Measurements from ENCODE around the gene EXOC6B.

EXOC6B gene

DNA sequence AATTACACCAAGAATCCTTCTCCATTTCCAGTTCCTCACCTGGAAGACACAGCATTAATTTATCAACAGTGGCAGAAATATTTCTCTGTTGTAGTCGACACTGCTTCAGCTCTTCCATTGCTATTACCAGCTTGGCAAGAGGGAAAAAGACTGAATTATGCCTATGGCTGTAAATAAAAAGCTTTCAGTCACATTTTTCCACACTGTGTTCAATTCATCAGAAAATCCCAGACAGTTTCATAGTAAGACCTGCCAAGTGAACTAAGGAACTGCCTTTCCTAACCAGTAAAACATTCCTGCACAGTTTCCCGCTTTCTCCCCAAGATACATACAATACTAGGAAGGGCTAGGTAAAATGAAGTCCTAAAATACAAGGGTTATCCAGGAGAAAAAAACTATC is 94.7 kb downstream of the EXOC6B start:
- no peak for DNase-seq (ENCODE audit: insufficient read length, low spot score)
- TF ChIP-seq POLR2A (IDR thresholded peaks at IDR 0.05; ENCODE audit: low read depth, low read length) (no peak), POU2F2 (IDR thresholded peaks at IDR 0.05; ENCODE audit: low read depth, low read length) (no peak), SPI1 (IDR thresholded peaks at IDR 0.05; ENCODE audit: low read depth, low read length) (no peak), POLR2AphosphoS5 (IDR thresholded peaks at IDR 0.05; ENCODE audit: low read depth, low read length) (no peak), PAX5 (IDR thresholded peaks at IDR 0.05; ENCODE audit: insufficient read depth, low read length, severe bottlenecking) (no peak), TAF1 (IDR thresholded peaks at IDR 0.05; ENCODE audit: low read depth, low read length) (no peak)
- FAIRE-seq: no peak

- TF ChIP-seq POU2F2 (IDR thresholded peaks at IDR 0.05; ENCODE audit: low read depth, low read length): no peak
- no peak for TF ChIP-seq TAF1 (IDR thresholded peaks at IDR 0.05; ENCODE audit: low read depth, low read length)
- no peak for TF ChIP-seq SPI1 (IDR thresholded peaks at IDR 0.05; ENCODE audit: low read depth, low read length)
- TF ChIP-seq POLR2AphosphoS5 (IDR thresholded peaks at IDR 0.05; ENCODE audit: low read depth, low read length): no peak
- no peak for TF ChIP-seq POLR2A (IDR thresholded peaks at IDR 0.05; ENCODE audit: low read depth, low read length)
- FAIRE-seq (no peak), DNase-seq (ENCODE audit: insufficient read length, low spot score) (no peak)
Observed at GRCh38 chr2:72727356-72727755, 98.5 kb downstream of the EXOC6B start.

DNA sequence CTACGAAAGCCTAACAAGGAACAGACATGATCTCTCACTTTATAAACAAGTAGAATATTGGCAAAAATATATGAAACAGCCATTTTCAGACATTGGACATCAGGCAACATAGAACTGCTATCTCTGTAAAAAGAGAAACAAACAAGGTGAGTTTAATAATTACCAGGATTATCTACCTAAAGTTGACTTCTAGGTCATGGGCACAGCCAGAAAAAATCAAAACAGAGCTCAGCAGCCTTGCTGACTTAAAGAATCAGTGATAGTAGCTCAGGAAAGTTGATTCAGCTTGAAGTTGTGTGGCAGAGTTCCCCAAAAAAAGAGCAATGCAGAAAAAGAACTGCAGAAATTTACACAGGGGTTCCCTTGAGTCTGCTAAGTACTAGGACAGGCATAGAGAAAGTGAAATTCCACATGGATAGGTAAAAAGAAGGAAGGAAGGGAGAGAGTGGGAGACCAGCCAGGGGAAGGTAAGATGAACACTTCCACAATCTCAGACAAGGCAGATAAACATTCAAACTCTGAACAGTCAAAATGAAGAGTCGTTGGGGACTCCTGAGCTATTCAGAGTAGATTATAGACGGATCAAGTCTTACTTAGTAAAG is 102.0 kb downstream of the EXOC6B start:
- no peak for TF ChIP-seq PAX5 (IDR thresholded peaks at IDR 0.05; ENCODE audit: insufficient read depth, low read length, severe bottlenecking)
- TF ChIP-seq POLR2AphosphoS5 (IDR thresholded peaks at IDR 0.05; ENCODE audit: low read depth, low read length): no peak
- no peak for TF ChIP-seq SPI1 (IDR thresholded peaks at IDR 0.05; ENCODE audit: low read depth, low read length)
- TF ChIP-seq POLR2A (IDR thresholded peaks at IDR 0.05; ENCODE audit: low read depth, low read length): no peak
- no peak for TF ChIP-seq TAF1 (IDR thresholded peaks at IDR 0.05; ENCODE audit: low read depth, low read length)
- TF ChIP-seq POU2F2 (IDR thresholded peaks at IDR 0.05; ENCODE audit: low read depth, low read length): no peak
- FAIRE-seq: no peak
- DNase-seq (ENCODE audit: insufficient read length, low spot score): no peak

DNA sequence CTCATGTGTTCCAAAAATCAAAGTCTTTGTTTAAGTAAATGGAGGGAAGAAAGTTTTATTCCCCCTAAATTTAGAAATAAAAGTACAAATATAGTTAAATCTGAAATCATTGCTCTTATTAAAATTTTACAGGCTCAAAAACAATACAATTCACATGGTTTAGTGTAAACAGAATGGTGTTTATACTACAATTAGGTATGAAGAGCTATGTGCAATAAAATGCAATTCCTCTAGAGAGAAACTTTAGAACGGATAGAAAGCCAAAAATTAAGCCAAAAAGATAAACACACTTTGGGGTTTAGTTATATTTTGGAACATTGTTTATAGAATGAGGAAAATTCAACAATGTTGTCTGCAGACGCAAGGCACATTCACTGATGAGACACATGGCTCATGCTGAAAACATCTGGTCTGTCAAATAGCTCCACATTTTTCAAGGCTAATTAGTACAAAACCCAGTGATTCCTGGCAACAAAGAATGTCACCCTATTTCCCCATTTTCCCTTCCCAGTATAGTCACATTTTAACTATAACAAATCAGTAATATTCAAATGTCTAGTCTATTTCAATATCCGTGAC is 103.3 kb downstream of the EXOC6B start:
- FAIRE-seq: no peak
- TF ChIP-seq POLR2A (IDR thresholded peaks at IDR 0.05; ENCODE audit: low read depth, low read length) (no peak), PAX5 (IDR thresholded peaks at IDR 0.05; ENCODE audit: insufficient read depth, low read length, severe bottlenecking) (no peak), TAF1 (IDR thresholded peaks at IDR 0.05; ENCODE audit: low read depth, low read length) (no peak), POLR2AphosphoS5 (IDR thresholded peaks at IDR 0.05; ENCODE audit: low read depth, low read length) (no peak), SPI1 (IDR thresholded peaks at IDR 0.05; ENCODE audit: low read depth, low read length) (no peak), POU2F2 (IDR thresholded peaks at IDR 0.05; ENCODE audit: low read depth, low read length) (no peak)

DNA sequence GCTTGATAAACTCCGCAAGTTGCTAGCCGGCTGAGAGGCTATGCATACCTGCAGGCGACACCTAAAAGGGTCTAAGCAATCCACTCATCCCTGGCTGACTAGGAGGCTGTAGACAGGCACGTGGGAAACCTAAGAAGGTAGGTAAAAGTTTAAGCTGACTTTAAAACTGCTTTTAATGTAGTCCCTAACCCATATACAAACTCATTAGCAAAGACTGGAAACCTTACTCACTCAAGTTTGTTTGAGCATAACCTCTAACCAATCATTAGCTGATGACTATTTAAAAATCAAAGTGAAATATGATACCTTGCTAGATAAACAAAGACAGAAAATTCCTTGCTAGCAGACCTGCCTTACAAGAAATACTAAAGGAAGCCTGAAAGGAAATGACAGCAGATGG is 106.4 kb downstream of the EXOC6B start:
- FAIRE-seq (no peak), DNase-seq (ENCODE audit: insufficient read length, low spot score) (no peak)
- TF ChIP-seq POLR2AphosphoS5 (IDR thresholded peaks at IDR 0.05; ENCODE audit: low read depth, low read length) (no peak), POU2F2 (IDR thresholded peaks at IDR 0.05; ENCODE audit: low read depth, low read length) (no peak), PAX5 (IDR thresholded peaks at IDR 0.05; ENCODE audit: insufficient read depth, low read length, severe bottlenecking) (no peak), SPI1 (IDR thresholded peaks at IDR 0.05; ENCODE audit: low read depth, low read length) (no peak), POLR2A (IDR thresholded peaks at IDR 0.05; ENCODE audit: low read depth, low read length) (no peak), TAF1 (IDR thresholded peaks at IDR 0.05; ENCODE audit: low read depth, low read length) (no peak)

More for the DNA sequence above, 103.3 kb downstream of the EXOC6B start:
- DNase-seq (ENCODE audit: insufficient read length, low spot score): no peak

- TF ChIP-seq TAF1 (IDR thresholded peaks at IDR 0.05; ENCODE audit: low read depth, low read length) (no peak), POLR2AphosphoS5 (IDR thresholded peaks at IDR 0.05; ENCODE audit: low read depth, low read length) (no peak), PAX5 (IDR thresholded peaks at IDR 0.05; ENCODE audit: insufficient read depth, low read length, severe bottlenecking) (no peak), POLR2A (IDR thresholded peaks at IDR 0.05; ENCODE audit: low read depth, low read length) (no peak), POU2F2 (IDR thresholded peaks at IDR 0.05; ENCODE audit: low read depth, low read length) (no peak), SPI1 (IDR thresholded peaks at IDR 0.05; ENCODE audit: low read depth, low read length) (no peak)
- DNase-seq (ENCODE audit: insufficient read length, low spot score): no peak
- no peak for FAIRE-seq
Observed at GRCh38 chr2:72718876-72719275, 107.0 kb downstream of the EXOC6B start.

- FAIRE-seq: no peak
- TF ChIP-seq SPI1 (IDR thresholded peaks at IDR 0.05; ENCODE audit: low read depth, low read length) (no peak), TAF1 (IDR thresholded peaks at IDR 0.05; ENCODE audit: low read depth, low read length) (no peak), POLR2AphosphoS5 (IDR thresholded peaks at IDR 0.05; ENCODE audit: low read depth, low read length) (no peak)
- DNase-seq (ENCODE audit: insufficient read length, low spot score): no peak
Observed at GRCh38 chr2:72716601-72717000, 109.2 kb downstream of the EXOC6B start.

- FAIRE-seq (no peak), DNase-seq (ENCODE audit: insufficient read length, low spot score) (no peak)
- TF ChIP-seq POLR2AphosphoS5 (IDR thresholded peaks at IDR 0.05; ENCODE audit: low read depth, low read length) (no peak), POLR2A (IDR thresholded peaks at IDR 0.05; ENCODE audit: low read depth, low read length) (no peak)
Observed at GRCh38 chr2:72713857-72714256, 112.0 kb downstream of the EXOC6B start.

- FAIRE-seq (no peak), DNase-seq (ENCODE audit: insufficient read length, low spot score) (no peak)
- TF ChIP-seq TAF1 (IDR thresholded peaks at IDR 0.05; ENCODE audit: low read depth, low read length): no peak
- TF ChIP-seq POLR2AphosphoS5 (IDR thresholded peaks at IDR 0.05; ENCODE audit: low read depth, low read length): no peak
- TF ChIP-seq POLR2A (IDR thresholded peaks at IDR 0.05; ENCODE audit: low read depth, low read length): no peak
Observed at GRCh38 chr2:72712977-72713376, 112.9 kb downstream of the EXOC6B start.

DNA sequence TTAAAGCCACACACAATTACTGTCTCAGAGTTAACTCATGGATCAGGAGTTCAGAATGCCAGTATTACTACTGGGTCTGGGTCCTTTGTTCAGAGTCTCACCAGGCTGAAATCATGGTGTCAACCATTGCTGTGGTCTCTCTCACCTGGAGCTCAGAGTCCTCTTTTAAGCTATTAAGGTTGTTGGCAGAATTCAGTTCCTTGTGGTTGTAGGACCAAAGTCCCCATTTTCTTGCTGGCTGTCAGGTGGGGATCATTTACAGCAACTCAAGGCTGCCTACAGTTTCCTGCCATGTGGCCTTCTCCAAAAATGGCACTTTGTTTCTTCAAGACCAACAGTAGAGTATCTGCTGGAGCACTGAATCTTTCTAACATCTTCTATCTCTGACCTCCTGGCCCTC is 113.5 kb downstream of the EXOC6B start:
- no peak for DNase-seq (ENCODE audit: insufficient read length, low spot score)
- no peak for FAIRE-seq

More for the DNA sequence above, 113.5 kb downstream of the EXOC6B start:
- TF ChIP-seq SPI1 (IDR thresholded peaks at IDR 0.05; ENCODE audit: low read depth, low read length) (no peak), POLR2AphosphoS5 (IDR thresholded peaks at IDR 0.05; ENCODE audit: low read depth, low read length) (no peak), POLR2A (IDR thresholded peaks at IDR 0.05; ENCODE audit: low read depth, low read length) (no peak), POU2F2 (IDR thresholded peaks at IDR 0.05; ENCODE audit: low read depth, low read length) (no peak), TAF1 (IDR thresholded peaks at IDR 0.05; ENCODE audit: low read depth, low read length) (no peak), PAX5 (IDR thresholded peaks at IDR 0.05; ENCODE audit: insufficient read depth, low read length, severe bottlenecking) (no peak)

Measured in GM12891 (cell line).